Activated T-helper 17 cell treated with anti-CD3 and anti-CD28 coated beads, Interleukin-2, amount 50 U/mL, for 72 hours (primary cell): ENCODE measurements around the gene ZCCHC24. TPM values are rescaled to one million over a fixed set of nuclear protein-coding genes. Genes with fewer than 3 reads are reported as not detected.
A peak's percentile ranks its signal among the peaks of the same experiment; 100 is the strongest.

ENCODE experiments used
- ATAC-seq: fragments of 150-1000 bp; cut with Tn5 transposase; replicated peaks from 2 replicates; pipeline ENCODE4 v1.10.0; 2021; ENCODE audit warnings: mild to moderate bottlenecking, moderate library complexity
- H3K27ac Mint-ChIP-seq: one replicate; pipeline ENCODE4 v1.8.0; 2022; ENCODE audit warnings: mixed read lengths
- H3K27me3 Mint-ChIP-seq: one replicate; pipeline ENCODE4 v1.8.0; 2022; ENCODE audit warnings: mixed read lengths
- H3K36me3 Mint-ChIP-seq: one replicate; pipeline ENCODE4 v1.8.0; 2022; ENCODE audit warnings: low read depth, mild to moderate bottlenecking, mixed read lengths
- H3K4me1 Mint-ChIP-seq: one replicate; pipeline ENCODE4 v1.8.0; 2022; ENCODE audit warnings: mixed read lengths
- H3K4me3 Mint-ChIP-seq: one replicate; pipeline ENCODE4 v1.8.0; 2022; ENCODE audit warnings: mild to moderate bottlenecking, mixed read lengths
- H3K9me3 Mint-ChIP-seq: one replicate; pipeline ENCODE4 v1.8.0; 2022; ENCODE audit warnings: mixed read lengths
- total RNA-seq, 2 donors: library from RNA; stranded (reverse); gene quantifications; one replicate each; pipeline ENCODE4 v1.2.3, GENCODE V29; 2022

The ZCCHC24 gene
- total RNA-seq, 2 donors from 2014 or later, result 1.3 to 2.6 TPM

- Mint-ChIP-seq H3K4me3 (no peak overlapping the region), H3K27me3 (no peaks in the 10 kb centered on the region), H3K4me1 (no peaks in the 10 kb centered on the region), H3K9me3 (no peaks in the 10 kb centered on the region), H3K27ac (no peak overlapping the region), H3K36me3 (no peaks in the 10 kb centered on the region)
- ATAC-seq, result no peak
Observed at GRCh38 chr10:79378647-79379511, 66.5 kb downstream of the ZCCHC24 start.

GRCh38 chr10:79378383-79378646 is 67.1 kb downstream of the ZCCHC24 start:
- no peak overlapping the region for H3K27ac Mint-ChIP-seq
- H3K9me3 Mint-ChIP-seq, result no peaks in the 10 kb centered on the region
- H3K36me3 Mint-ChIP-seq, result no peaks in the 10 kb centered on the region
- no peak overlapping the region for H3K4me3 Mint-ChIP-seq
- no peak for ATAC-seq
- no peaks in the 10 kb centered on the region for H3K4me1 Mint-ChIP-seq
- no peaks in the 10 kb centered on the region for H3K27me3 Mint-ChIP-seq

GRCh38 chr10:79377557-79378382 is 67.7 kb downstream of the ZCCHC24 start:
- no peaks in the 10 kb centered on the region for H3K36me3 Mint-ChIP-seq
- H3K27me3 Mint-ChIP-seq, result no peaks in the 10 kb centered on the region
- no peaks in the 10 kb centered on the region for H3K4me1 Mint-ChIP-seq
- H3K9me3 Mint-ChIP-seq, result no peaks in the 10 kb centered on the region
- no peak overlapping the region for H3K27ac Mint-ChIP-seq
- H3K4me3 Mint-ChIP-seq, result no peak overlapping the region
- no peak for ATAC-seq

- H3K27me3 Mint-ChIP-seq, result no peaks in the 10 kb centered on the region
- no peaks in the 10 kb centered on the region for H3K9me3 Mint-ChIP-seq
- no peak overlapping the region for H3K4me3 Mint-ChIP-seq
- no peak for ATAC-seq
- H3K4me1 Mint-ChIP-seq, result no peaks in the 10 kb centered on the region
- H3K36me3 Mint-ChIP-seq, result no peaks in the 10 kb centered on the region
- no peak overlapping the region for H3K27ac Mint-ChIP-seq
Observed at GRCh38 chr10:79376751-79377556, 68.5 kb downstream of the ZCCHC24 start.

- Mint-ChIP-seq H3K4me1 (no peaks in the 10 kb centered on the region), H3K27ac (no peak overlapping the region), H3K36me3 (no peaks in the 10 kb centered on the region), H3K27me3 (no peaks in the 10 kb centered on the region), H3K4me3 (no peak overlapping the region), H3K9me3 (peaks cover 3% of the 10 kb centered on the region)
- ATAC-seq, result no peak
Observed at GRCh38 chr10:79376078-79376628, 69.3 kb downstream of the ZCCHC24 start.

- Mint-ChIP-seq H3K36me3 (no peaks in the 10 kb centered on the region), H3K9me3 (peaks cover 3% of the 10 kb centered on the region), H3K27me3 (no peaks in the 10 kb centered on the region), H3K4me3 (no peak overlapping the region), H3K27ac (peak overlapping the region; percentile 22), H3K4me1 (no peaks in the 10 kb centered on the region)
- no peak for ATAC-seq
Observed at GRCh38 chr10:79375321-79376077, 69.9 kb downstream of the ZCCHC24 start.

- H3K27ac Mint-ChIP-seq, result peak overlapping the region; percentile 28
- peaks cover 3% of the 10 kb centered on the region for H3K9me3 Mint-ChIP-seq
- peak; percentile 74 for ATAC-seq
- no peak overlapping the region for H3K4me3 Mint-ChIP-seq
- H3K36me3 Mint-ChIP-seq, result no peaks in the 10 kb centered on the region
- no peaks in the 10 kb centered on the region for H3K27me3 Mint-ChIP-seq
- no peaks in the 10 kb centered on the region for H3K4me1 Mint-ChIP-seq
Observed at GRCh38 chr10:79374312-79375191, 70.9 kb downstream of the ZCCHC24 start.

- no peak overlapping the region for H3K4me3 Mint-ChIP-seq
- no peaks in the 10 kb centered on the region for H3K27me3 Mint-ChIP-seq
- H3K4me1 Mint-ChIP-seq, result no peaks in the 10 kb centered on the region
- no peak for ATAC-seq
- H3K36me3 Mint-ChIP-seq, result no peaks in the 10 kb centered on the region
- H3K9me3 Mint-ChIP-seq, result peaks cover 3% of the 10 kb centered on the region
- peak overlapping the region; percentile 2 for H3K27ac Mint-ChIP-seq
Observed at GRCh38 chr10:79372871-79373270, 72.6 kb downstream of the ZCCHC24 start.

GRCh38 chr10:79367426-79368189 is 77.8 kb downstream of the ZCCHC24 start:
- H3K4me3 Mint-ChIP-seq, result no peak overlapping the region
- peaks cover 3% of the 10 kb centered on the region for H3K9me3 Mint-ChIP-seq
- H3K27me3 Mint-ChIP-seq, result no peaks in the 10 kb centered on the region
- ATAC-seq, result no peak
- H3K27ac Mint-ChIP-seq, result no peak overlapping the region
- peaks cover 4% of the 10 kb centered on the region for H3K4me1 Mint-ChIP-seq
- no peaks in the 10 kb centered on the region for H3K36me3 Mint-ChIP-seq

- H3K4me1 Mint-ChIP-seq, result peaks cover 21% of the 10 kb centered on the region
- H3K27me3 Mint-ChIP-seq, result no peaks in the 10 kb centered on the region
- H3K36me3 Mint-ChIP-seq, result peaks cover 10% of the 10 kb centered on the region
- no peak overlapping the region for H3K4me3 Mint-ChIP-seq
- H3K27ac Mint-ChIP-seq, result peak overlapping the region; percentile 5
- ATAC-seq, result peak; percentile 68
- no peaks in the 10 kb centered on the region for H3K9me3 Mint-ChIP-seq
Observed at GRCh38 chr10:79361726-79362397, 83.6 kb downstream of the ZCCHC24 start.

GRCh38 chr10:79360499-79361342 is 84.7 kb downstream of the ZCCHC24 start:
- H3K36me3 Mint-ChIP-seq, result peaks cover 21% of the 10 kb centered on the region
- H3K4me1 Mint-ChIP-seq, result peaks cover 21% of the 10 kb centered on the region
- H3K4me3 Mint-ChIP-seq, result no peak overlapping the region
- H3K27ac Mint-ChIP-seq, result no peak overlapping the region
- ATAC-seq, result no peak
- H3K27me3 Mint-ChIP-seq, result no peaks in the 10 kb centered on the region
- H3K9me3 Mint-ChIP-seq, result no peaks in the 10 kb centered on the region
